Cardiac muscle cell (in vitro differentiated cells and primary cell): ENCODE measurements around the gene TRIM32. TPM values are rescaled to one million over a fixed set of nuclear protein-coding genes. Genes with fewer than 3 reads are reported as not detected.

ENCODE experiments used
- DNase-seq, 2 donors: peaks; one replicate each; pipeline versions ENCODE4 v3.0.0 to v3.0.0-alpha.2; 2010 to 2017; ENCODE audit warnings: low read depth in 1 of 2, low spot score in 1 of 2
- H3K27ac ChIP-seq: fragments of 200-600 bp; sonication (generic); 2 replicates; pipeline ENCODE4 v1.5.1; 2016
- H3K27me3 ChIP-seq: fragments of 200-600 bp; sonication (generic); 2 replicates; pipeline ENCODE4 v1.6.0; 2016; ENCODE audit warnings: control low read depth
- H3K36me3 ChIP-seq: fragments of 200-600 bp; sonication (generic); 2 replicates; pipeline ENCODE4 v1.5.1; 2016; ENCODE audit warnings: control low read depth
- H3K4me1 ChIP-seq: fragments of 200-600 bp; sonication (generic); 2 replicates; pipeline ENCODE4 v1.8.1; 2017; ENCODE audit warnings: low read depth, mild to moderate bottlenecking, mixed run types
- H3K4me3 ChIP-seq: fragments of 200-600 bp; sonication (generic); 2 replicates; pipeline ENCODE4 v1.5.1; 2016; ENCODE audit warnings: mild to moderate bottlenecking
- H3K9me3 ChIP-seq: fragments of 200-600 bp; sonication (generic); 2 replicates; pipeline ENCODE4 v1.5.1; 2017; ENCODE audit warnings: low read depth, mild to moderate bottlenecking, control low read depth
- CTCF ChIP-seq: IDR thresholded peaks from 2 replicates; pipeline ENCODE4 v1.5.1; 2012; ENCODE audit warnings: low read depth, mild to moderate bottlenecking, low read length
- polyA plus RNA-seq: library from polyadenylated mRNA; unstranded; fragments of >200 nt; fragmentation: Nextera tagmentation; extraction: Ambion mirVana; gene quantifications from 2 replicates; pipeline ENCODE4 v1.2.1, GENCODE V29; 2016
- total RNA-seq: library from RNA; depleted of rRNA; stranded (reverse); fragments of >200 nt; gene quantifications from 2 replicates; pipeline ENCODE4 v1.2.3, GENCODE V29; 2016

The TRIM32 gene
- total and polyA plus RNA-seq, 2 experiments from 2014 or later, result 13.9 to 15.0 TPM

GRCh38 chr9:116656977-116657376 is 30.1 kb upstream of the TRIM32 start:
- no peaks in the 10 kb centered on the region for H3K9me3 ChIP-seq
- H3K27me3 ChIP-seq, result no peaks in the 10 kb centered on the region
- no peaks in the 10 kb centered on the region for H3K36me3 ChIP-seq
- no peak overlapping the region for H3K27ac ChIP-seq
- no peak for TF ChIP-seq CTCF
- H3K4me1 ChIP-seq, result no peaks in the 10 kb centered on the region
- peak in 1 of 2 donors; percentile 39 for DNase-seq
- no peak overlapping the region for H3K4me3 ChIP-seq

DNA sequence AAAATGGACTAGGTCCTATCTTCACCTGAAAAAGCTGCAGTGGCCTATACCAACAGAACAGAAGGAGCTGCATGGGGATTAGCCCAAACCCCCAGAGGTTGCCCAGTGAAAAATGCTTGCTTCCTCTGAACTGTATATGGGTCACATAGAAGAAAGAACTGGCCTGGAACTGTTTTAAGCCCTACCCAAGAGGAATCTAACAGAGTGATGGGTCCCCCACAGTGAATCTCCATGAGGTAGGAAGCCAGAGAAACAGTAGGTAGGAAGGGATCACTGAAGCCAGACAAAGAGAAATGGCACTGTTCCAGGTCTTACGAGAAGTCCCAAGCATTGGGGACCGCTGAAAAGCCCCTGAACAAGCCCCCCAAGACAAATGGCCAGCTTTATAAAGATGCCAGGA is 28.8 kb upstream of the TRIM32 start:
- H3K27me3 ChIP-seq, result no peaks in the 10 kb centered on the region
- no peak for TF ChIP-seq CTCF
- no peaks in the 10 kb centered on the region for H3K36me3 ChIP-seq
- no peak overlapping the region for H3K4me3 ChIP-seq
- H3K27ac ChIP-seq, result no peak overlapping the region
- no peak for DNase-seq
- no peaks in the 10 kb centered on the region for H3K4me1 ChIP-seq
- H3K9me3 ChIP-seq, result no peaks in the 10 kb centered on the region

DNA sequence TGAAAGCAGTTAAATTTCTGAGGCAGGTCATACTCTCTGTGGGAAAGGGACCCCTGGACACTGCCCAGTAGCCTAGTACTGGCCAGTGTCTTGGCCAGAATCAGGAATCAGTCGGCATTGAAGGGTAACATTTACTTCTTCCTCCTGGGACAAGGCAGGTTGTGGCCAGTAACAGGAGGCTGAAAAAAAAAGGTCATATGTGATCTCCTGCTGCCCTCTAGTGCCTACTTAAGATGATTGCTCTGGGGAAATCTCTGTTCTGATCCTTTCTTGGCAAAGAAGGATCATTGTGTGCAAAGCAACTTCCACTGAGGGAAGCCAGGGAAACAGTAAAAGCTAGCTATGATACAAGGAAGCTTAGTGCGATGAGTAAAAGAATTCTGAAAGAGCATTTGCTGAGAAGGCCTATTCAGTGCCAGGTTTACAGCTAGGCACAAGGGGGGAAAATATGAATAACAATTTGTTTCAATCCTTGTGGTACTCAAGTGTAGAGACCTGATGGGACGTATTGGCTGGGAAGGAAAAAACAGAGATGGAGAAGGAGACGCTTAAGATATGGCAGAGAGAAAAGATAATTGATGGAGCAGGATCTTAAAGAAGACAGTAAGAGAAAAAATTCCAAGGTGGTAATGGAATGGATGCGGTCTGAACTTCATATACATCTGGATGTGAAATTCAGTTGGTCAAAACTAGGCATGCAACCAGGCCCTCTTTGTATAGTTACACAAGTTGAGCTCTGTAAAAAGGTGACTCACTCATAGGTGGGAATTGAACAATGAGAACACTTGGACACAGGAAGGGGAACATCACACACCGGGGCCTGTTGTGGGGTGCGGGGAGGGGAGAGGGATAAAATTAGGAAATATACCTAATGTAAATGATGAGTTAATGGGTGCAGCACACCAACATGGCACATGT is 25.8 kb upstream of the TRIM32 start:
- Histone ChIP-seq H3K4me1 (no peaks in the 10 kb centered on the region), H3K27me3 (no peaks in the 10 kb centered on the region), H3K4me3 (no peak overlapping the region), H3K36me3 (no peaks in the 10 kb centered on the region), H3K9me3 (no peaks in the 10 kb centered on the region), H3K27ac (no peak overlapping the region)
- DNase-seq, result peak; percentile 79 to 90
- peak; percentile 76 for TF ChIP-seq CTCF

DNA sequence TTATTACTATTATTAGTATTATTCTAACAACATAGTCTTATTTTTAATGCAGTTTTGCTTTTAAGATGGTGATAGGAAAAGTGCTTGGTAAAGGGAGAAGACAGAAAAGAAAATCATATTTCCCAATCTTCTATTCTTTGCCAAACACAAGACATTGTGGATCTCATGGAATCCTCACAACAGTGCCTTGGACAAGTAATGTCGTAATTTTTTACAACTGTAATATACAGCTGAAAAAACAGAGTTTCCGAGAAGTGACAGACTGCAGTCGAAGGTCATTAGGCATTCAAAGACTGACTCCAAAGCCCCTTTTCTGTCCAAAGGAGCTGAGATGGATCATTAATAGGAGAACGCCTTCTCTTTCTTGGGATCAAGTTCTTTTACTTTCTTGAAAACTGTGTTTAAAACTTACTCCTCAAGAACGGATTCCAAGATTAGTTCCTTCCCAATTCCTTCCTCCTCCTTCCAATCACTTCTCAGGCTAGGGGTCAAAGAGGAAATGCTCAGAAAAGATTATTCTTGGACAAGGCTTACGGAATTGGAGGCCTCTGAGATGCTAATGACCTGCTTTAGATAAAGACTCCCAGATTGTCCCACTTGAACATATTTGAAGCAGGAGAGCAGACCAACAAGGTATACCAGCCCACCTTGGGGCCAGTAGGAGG is 24.3 kb upstream of the TRIM32 start:
- H3K27me3 ChIP-seq, result no peaks in the 10 kb centered on the region
- H3K4me3 ChIP-seq, result no peak overlapping the region
- peak in 1 of 2 donors; percentile 52 for DNase-seq
- no peaks in the 10 kb centered on the region for H3K9me3 ChIP-seq
- H3K4me1 ChIP-seq, result no peaks in the 10 kb centered on the region
- no peak overlapping the region for H3K27ac ChIP-seq
- TF ChIP-seq CTCF, result no peak
- no peaks in the 10 kb centered on the region for H3K36me3 ChIP-seq

DNA sequence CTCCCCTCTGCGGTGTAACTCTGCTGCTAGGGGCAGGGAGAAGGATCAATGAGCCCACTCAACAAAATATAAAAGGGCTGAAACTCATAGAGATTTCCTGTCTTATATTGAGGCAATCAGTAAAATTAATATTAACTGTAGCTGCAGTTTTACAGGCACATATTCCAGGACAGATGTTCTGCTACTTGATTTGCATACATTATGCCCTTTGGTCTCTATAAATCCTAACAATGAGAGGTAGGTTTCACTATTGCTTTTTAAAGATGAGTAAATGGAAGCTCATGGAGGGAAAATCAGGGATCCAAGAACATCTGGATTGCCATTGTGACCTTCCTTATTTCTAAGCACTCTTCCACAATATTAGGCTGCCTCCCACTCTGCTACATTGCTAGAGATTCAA is 23.5 kb upstream of the TRIM32 start:
- Histone ChIP-seq H3K4me3 (no peak overlapping the region), H3K36me3 (no peaks in the 10 kb centered on the region), H3K27ac (no peak overlapping the region), H3K9me3 (no peaks in the 10 kb centered on the region), H3K4me1 (no peaks in the 10 kb centered on the region), H3K27me3 (no peaks in the 10 kb centered on the region)
- DNase-seq, result no peak
- no peak for TF ChIP-seq CTCF
